Measurements from ENCODE around the gene MANF.

DNA sequence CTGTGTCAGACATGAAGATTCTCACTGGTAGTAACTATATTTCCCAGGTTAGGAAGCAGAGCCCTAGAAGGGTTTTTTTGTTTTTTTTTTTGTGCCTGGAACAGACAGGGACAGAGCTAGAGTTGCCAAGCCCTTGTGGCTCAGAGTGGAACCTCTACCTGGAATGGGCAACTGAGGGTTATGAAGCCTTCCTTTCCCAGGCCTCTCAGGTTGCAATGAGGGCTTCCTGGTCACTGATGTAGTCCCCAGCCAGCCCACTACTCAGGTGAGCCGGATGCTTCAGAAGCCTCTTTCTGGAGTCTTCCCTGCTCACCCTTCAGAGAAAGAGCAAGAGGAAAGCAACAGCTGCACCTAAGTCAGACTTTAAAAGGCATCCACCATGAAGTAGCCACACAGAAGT is 48.8 kb upstream of the MANF start:
- TF ChIP-seq POLR2AphosphoS5 (IDR thresholded peaks at IDR 0.05), result no peak
- TF ChIP-seq, protein P1, sequence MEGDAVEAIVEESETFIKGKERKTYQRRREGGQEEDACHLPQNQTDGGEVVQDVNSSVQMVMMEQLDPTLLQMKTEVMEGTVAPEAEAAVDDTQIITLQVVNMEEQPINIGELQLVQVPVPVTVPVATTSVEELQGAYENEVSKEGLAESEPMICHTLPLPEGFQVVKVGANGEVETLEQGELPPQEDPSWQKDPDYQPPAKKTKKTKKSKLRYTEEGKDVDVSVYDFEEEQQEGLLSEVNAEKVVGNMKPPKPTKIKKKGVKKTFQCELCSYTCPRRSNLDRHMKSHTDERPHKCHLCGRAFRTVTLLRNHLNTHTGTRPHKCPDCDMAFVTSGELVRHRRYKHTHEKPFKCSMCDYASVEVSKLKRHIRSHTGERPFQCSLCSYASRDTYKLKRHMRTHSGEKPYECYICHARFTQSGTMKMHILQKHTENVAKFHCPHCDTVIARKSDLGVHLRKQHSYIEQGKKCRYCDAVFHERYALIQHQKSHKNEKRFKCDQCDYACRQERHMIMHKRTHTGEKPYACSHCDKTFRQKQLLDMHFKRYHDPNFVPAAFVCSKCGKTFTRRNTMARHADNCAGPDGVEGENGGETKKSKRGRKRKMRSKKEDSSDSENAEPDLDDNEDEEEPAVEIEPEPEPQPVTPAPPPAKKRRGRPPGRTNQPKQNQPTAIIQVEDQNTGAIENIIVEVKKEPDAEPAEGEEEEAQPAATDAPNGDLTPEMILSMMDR (IDR thresholded peaks at IDR 0.05 in 8 of 11, conservative IDR thresholded peaks at IDR 0.05 in 3 of 11), result no peak
- TF ChIP-seq POLR2A (IDR thresholded peaks at IDR 0.05), result no peak
